ENCODE results near the gene SURF2.
"Not testable (repeated sequence)": the region's sequence is repeated elsewhere in the genome, so short reads cannot be mapped to it uniquely, and the experiment has no call there.

SURF2 gene

GRCh38 chr9:133356391-133357091, at the start of gene SURF2, which contains the start of gene SURF1:
Gene SURF2 (plus strand): TSS chr9:133356550. CDS start chr9:133356593, 43 bp downstream.
Gene SURF1 (minus strand): TSS chr9:133356487. CDS start chr9:133356453, 34 bp downstream.
- DNase-seq (ENCODE audit: low read depth), result peak; percentile 49

GRCh38 chr9:133307301-133307700, 49.0 kb upstream of the SURF2 start:
- DNase-seq (ENCODE audit: low read depth), result no peak

- DNase-seq (ENCODE audit: low read depth), result no peak
Observed at GRCh38 chr9:133309608-133310007, 46.7 kb upstream of the SURF2 start.

- no peak for DNase-seq (ENCODE audit: low read depth)
Observed at GRCh38 chr9:133315997-133316396, 40.4 kb upstream of the SURF2 start.

GRCh38 chr9:133317551-133317950, 38.8 kb upstream of the SURF2 start:
- not testable (repeated sequence) for DNase-seq (ENCODE audit: low read depth)

- DNase-seq (ENCODE audit: low read depth), result no peak
Observed at GRCh38 chr9:133320421-133320881, 35.9 kb upstream of the SURF2 start.

GRCh38 chr9:133321411-133321935, 34.9 kb upstream of the SURF2 start:
- DNase-seq (ENCODE audit: low read depth), result no peak

- DNase-seq (ENCODE audit: low read depth), result no peak
Observed at GRCh38 chr9:133322701-133323100, 33.6 kb upstream of the SURF2 start.

- DNase-seq (ENCODE audit: low read depth), result no peak
Observed at GRCh38 chr9:133323211-133323610, 33.1 kb upstream of the SURF2 start.

- no peak for DNase-seq (ENCODE audit: low read depth)
Observed at GRCh38 chr9:133323991-133324703, 32.2 kb upstream of the SURF2 start.

GRCh38 chr9:133327021-133327420, 29.3 kb upstream of the SURF2 start:
- not testable (repeated sequence) for DNase-seq (ENCODE audit: low read depth)

- DNase-seq (ENCODE audit: low read depth), result no peak
Observed at GRCh38 chr9:133327834-133328484, 28.4 kb upstream of the SURF2 start.

GRCh38 chr9:133329306-133330156, 26.8 kb upstream of the SURF2 start:
- DNase-seq (ENCODE audit: low read depth), result not testable (repeated sequence)

GRCh38 chr9:133331221-133331620, 25.1 kb upstream of the SURF2 start:
- no peak for DNase-seq (ENCODE audit: low read depth)

- no peak for DNase-seq (ENCODE audit: low read depth)
Observed at GRCh38 chr9:133331641-133332380, 24.5 kb upstream of the SURF2 start.

GRCh38 chr9:133332381-133332730, 24.0 kb upstream of the SURF2 start:
- no peak for DNase-seq (ENCODE audit: low read depth)

- no peak for DNase-seq (ENCODE audit: low read depth)
Observed at GRCh38 chr9:133333011-133333410, 23.3 kb upstream of the SURF2 start.

GRCh38 chr9:133333566-133333965, 22.8 kb upstream of the SURF2 start:
- DNase-seq (ENCODE audit: low read depth), result no peak

- no peak for DNase-seq (ENCODE audit: low read depth)
Observed at GRCh38 chr9:133334161-133334560, 22.2 kb upstream of the SURF2 start.

GRCh38 chr9:133334888-133335287, 21.5 kb upstream of the SURF2 start:
- DNase-seq (ENCODE audit: low read depth), result not testable (repeated sequence)

All from GM04504 (cell line).